ENCODE measurements around the gene ADD3.

GRCh38 chr10:110158051-110159005 is 150.5 kb downstream of the ADD3 start:
- no peak for TF ChIP-seq CTCF (IDR thresholded peaks at IDR 0.05; ENCODE audit: poor library complexity)
- TF ChIP-seq EZH2 (IDR thresholded peaks at IDR 0.05; ENCODE audit: borderline replicate concordance) = no peak
- TF ChIP-seq EZH2phosphoT487 (IDR thresholded peaks at IDR 0.05; ENCODE audit: low read depth, severe bottlenecking, unreplicated experiment) = no peak

Measured in hepatocyte (in vitro differentiated cells).